ENCODE measurements around the gene RAP2B. TPM values are rescaled to one million over a fixed set of nuclear protein-coding genes. Genes with fewer than 3 reads are reported as not detected.

Gene RAP2B
- total RNA-seq, 4 donors from 2014 or later, result 1.8 to 20.5 (median 8.6) TPM

- TF ChIP-seq, protein P1, sequence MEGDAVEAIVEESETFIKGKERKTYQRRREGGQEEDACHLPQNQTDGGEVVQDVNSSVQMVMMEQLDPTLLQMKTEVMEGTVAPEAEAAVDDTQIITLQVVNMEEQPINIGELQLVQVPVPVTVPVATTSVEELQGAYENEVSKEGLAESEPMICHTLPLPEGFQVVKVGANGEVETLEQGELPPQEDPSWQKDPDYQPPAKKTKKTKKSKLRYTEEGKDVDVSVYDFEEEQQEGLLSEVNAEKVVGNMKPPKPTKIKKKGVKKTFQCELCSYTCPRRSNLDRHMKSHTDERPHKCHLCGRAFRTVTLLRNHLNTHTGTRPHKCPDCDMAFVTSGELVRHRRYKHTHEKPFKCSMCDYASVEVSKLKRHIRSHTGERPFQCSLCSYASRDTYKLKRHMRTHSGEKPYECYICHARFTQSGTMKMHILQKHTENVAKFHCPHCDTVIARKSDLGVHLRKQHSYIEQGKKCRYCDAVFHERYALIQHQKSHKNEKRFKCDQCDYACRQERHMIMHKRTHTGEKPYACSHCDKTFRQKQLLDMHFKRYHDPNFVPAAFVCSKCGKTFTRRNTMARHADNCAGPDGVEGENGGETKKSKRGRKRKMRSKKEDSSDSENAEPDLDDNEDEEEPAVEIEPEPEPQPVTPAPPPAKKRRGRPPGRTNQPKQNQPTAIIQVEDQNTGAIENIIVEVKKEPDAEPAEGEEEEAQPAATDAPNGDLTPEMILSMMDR (IDR thresholded peaks at IDR 0.05), result peak in 1 of 4 experiments; percentile 20
- TF ChIP-seq POLR2A (IDR thresholded peaks at IDR 0.05), result no peak
- DNase-seq, result no peak
- H3K36me3 ChIP-seq, result no peaks in the 10 kb centered on the region
- no peaks in the 10 kb centered on the region for H3K27me3 ChIP-seq
- no peaks in the 10 kb centered on the region for H3K4me1 ChIP-seq
- peak overlapping the region in 1 of 2 donors; percentile 11 for H3K27ac ChIP-seq
- no peaks in the 10 kb centered on the region for H3K9me3 ChIP-seq
- intact Hi-C loops (cut with DNase I; ENCODE audit: low total_unique reads), result no loop called here
- no peak overlapping the region for H3K4me3 ChIP-seq
These were observed 3.2 kb downstream of the RAP2B start for GRCh38 chr3:153165261-153165681.

DNA sequence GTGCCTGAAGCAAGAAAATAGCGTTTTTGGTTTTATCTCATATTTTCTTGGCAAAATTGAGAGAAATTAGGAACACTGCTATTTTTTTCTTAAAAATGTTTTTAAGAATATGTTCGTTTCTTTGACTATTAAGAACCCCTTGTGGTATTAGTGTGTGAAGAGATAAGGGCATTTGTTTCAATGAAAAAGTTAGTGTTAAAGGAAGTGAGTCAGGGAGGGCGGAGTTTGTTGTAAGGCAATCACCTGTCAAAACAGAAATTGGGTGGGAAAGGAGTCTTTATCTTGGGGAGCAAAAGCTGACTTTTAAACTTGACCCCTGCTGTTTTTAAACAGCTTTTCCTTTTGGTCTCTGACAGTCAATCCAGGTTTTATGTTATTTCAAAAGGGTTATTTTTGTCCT, 4.2 kb downstream of the RAP2B start:
- no peaks in the 10 kb centered on the region for H3K27me3 ChIP-seq
- no peaks in the 10 kb centered on the region for H3K36me3 ChIP-seq
- TF ChIP-seq, protein P1 (IDR thresholded peaks at IDR 0.05), result no peak
- TF ChIP-seq POLR2A (IDR thresholded peaks at IDR 0.05), result no peak
- intact Hi-C loops (cut with DNase I; ENCODE audit: low total_unique reads), result no loop called here
- H3K27ac ChIP-seq, result peak overlapping the region in 1 of 2 donors; percentile 11
- H3K4me1 ChIP-seq, result no peaks in the 10 kb centered on the region
- no peaks in the 10 kb centered on the region for H3K9me3 ChIP-seq
- no peak overlapping the region for H3K4me3 ChIP-seq
- no peak for DNase-seq

GRCh38 chr3:153166796-153167195, 4.8 kb downstream of the RAP2B start:
- intact Hi-C loops (cut with DNase I; ENCODE audit: low total_unique reads), result no loop called here
- TF ChIP-seq, protein P1 (IDR thresholded peaks at IDR 0.05), result no peak
- no peak for TF ChIP-seq POLR2A (IDR thresholded peaks at IDR 0.05)
- Histone ChIP-seq H3K27ac (no peak overlapping the region), H3K9me3 (no peaks in the 10 kb centered on the region), H3K27me3 (no peaks in the 10 kb centered on the region), H3K36me3 (no peaks in the 10 kb centered on the region), H3K4me1 (no peaks in the 10 kb centered on the region), H3K4me3 (no peak overlapping the region)
- no peak for DNase-seq

DNA sequence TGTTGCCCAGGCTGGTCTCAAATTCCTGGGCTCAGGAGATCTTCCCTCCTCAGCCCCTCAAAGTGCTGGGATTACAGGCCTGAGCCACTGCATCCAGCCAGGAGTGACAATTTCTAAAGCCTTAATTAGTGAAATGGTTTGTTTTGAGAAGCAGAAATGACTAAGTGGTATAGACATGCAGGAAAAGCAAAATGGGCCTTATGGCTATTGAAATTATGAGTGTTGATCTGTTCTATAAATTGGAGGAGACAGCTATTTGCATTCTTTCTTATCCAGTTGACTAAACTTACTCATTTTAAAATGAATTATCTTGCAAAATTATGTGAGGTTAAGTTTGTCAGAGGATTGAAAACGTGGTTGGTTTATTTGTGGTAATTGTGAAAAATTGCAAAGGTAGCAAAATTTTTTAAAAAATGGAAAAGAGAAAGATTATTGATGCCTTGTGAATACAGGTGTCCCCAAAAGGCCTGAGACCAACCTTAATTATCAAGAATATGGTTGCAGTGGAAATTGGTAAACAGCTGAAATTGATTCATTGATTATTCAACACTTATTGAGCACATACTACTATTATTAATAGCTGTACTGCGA, 7.9 kb downstream of the RAP2B start:
- Histone ChIP-seq H3K4me3 (no peak overlapping the region), H3K27ac (no peak overlapping the region), H3K36me3 (no peaks in the 10 kb centered on the region), H3K4me1 (no peaks in the 10 kb centered on the region), H3K9me3 (no peaks in the 10 kb centered on the region), H3K27me3 (no peaks in the 10 kb centered on the region)
- DNase-seq, result no peak
- intact Hi-C loops (cut with DNase I; ENCODE audit: low total_unique reads), result no loop called here
- TF ChIP-seq POLR2A (IDR thresholded peaks at IDR 0.05), result no peak
- TF ChIP-seq, protein P1 (IDR thresholded peaks at IDR 0.05), result no peak

DNA sequence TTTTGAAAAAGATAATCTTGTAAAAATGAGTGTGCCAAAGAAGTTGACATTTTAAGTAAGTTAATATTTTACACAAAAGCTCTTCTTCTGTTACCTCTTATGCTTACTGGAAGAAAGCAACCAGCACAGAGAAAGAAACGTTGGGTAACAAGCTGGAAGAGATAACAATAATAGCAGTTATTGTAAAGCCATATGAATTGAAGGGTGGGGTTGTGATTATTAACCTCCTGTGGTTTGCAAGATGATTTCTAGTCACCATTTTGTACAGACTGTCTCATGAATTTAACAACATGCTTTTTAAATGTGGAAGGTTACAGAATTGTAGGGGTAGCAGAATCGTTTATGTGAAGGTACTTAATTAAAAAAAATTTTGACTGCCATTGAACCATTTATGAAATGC, 9.2 kb downstream of the RAP2B start:
- Histone ChIP-seq H3K27me3 (no peaks in the 10 kb centered on the region), H3K4me3 (no peak overlapping the region), H3K27ac (no peak overlapping the region), H3K9me3 (no peaks in the 10 kb centered on the region), H3K36me3 (no peaks in the 10 kb centered on the region), H3K4me1 (no peaks in the 10 kb centered on the region)
- intact Hi-C loops (cut with DNase I; ENCODE audit: low total_unique reads), result no loop called here
- no peak for DNase-seq
- TF ChIP-seq POLR2A (IDR thresholded peaks at IDR 0.05), result no peak
- TF ChIP-seq, protein P1 (IDR thresholded peaks at IDR 0.05), result no peak
